ENCODE results near the gene TAS1R3. TPM values are rescaled to one million over a fixed set of nuclear protein-coding genes. Genes with fewer than 3 reads are reported as not detected.

TAS1R3 gene
- polyA plus RNA-seq, 1 donor from 2014 or later = 1.0 TPM

GRCh38 chr1:1282998-1283397 is 48.1 kb upstream of the TAS1R3 start:
- H3K9me2 ChIP-seq (ENCODE audit: insufficient read depth, low read length) = no peaks in the 10 kb centered on the region
- no peaks in the 10 kb centered on the region for H3K36me3 ChIP-seq (ENCODE audit: insufficient read depth, low read length)
- no peaks in the 10 kb centered on the region for H3F3A ChIP-seq (ENCODE audit: insufficient read depth, low read length, poor library complexity, severe bottlenecking)
- H3K9ac ChIP-seq (ENCODE audit: low read length) = no peak overlapping the region
- no peaks in the 10 kb centered on the region for H3K9me3 ChIP-seq (ENCODE audit: low read length)
- no peaks in the 10 kb centered on the region for H3K79me2 ChIP-seq (replicated peaks; ENCODE audit: insufficient read depth, low read length)
- TF ChIP-seq EZH2 (IDR thresholded peaks at IDR 0.05; ENCODE audit: borderline replicate concordance, insufficient read depth, low read length, poor library complexity, severe bottlenecking) = no peak
- no peak overlapping the region for H3K27ac ChIP-seq (ENCODE audit: low read length)
- H2AFZ ChIP-seq (ENCODE audit: low read depth, low read length) = no peak overlapping the region
- H4K20me1 ChIP-seq (ENCODE audit: insufficient read depth) = no peaks in the 10 kb centered on the region
- H3K27me3 ChIP-seq (ENCODE audit: insufficient read depth, low read depth, low read length) = no peaks in the 10 kb centered on the region
- H3K4me3 ChIP-seq (ENCODE audit: low read length) = no peak overlapping the region
- no peak overlapping the region for H3K4me2 ChIP-seq (ENCODE audit: low read length)

- H3K27ac ChIP-seq (ENCODE audit: low read length) = no peak overlapping the region
- H3K9me3 ChIP-seq (ENCODE audit: low read length) = no peaks in the 10 kb centered on the region
- no peaks in the 10 kb centered on the region for H4K20me1 ChIP-seq (ENCODE audit: insufficient read depth)
- H3K79me2 ChIP-seq (replicated peaks; ENCODE audit: insufficient read depth, low read length) = no peaks in the 10 kb centered on the region
- H3K4me3 ChIP-seq (ENCODE audit: low read length) = no peak overlapping the region
- no peaks in the 10 kb centered on the region for H3F3A ChIP-seq (ENCODE audit: insufficient read depth, low read length, poor library complexity, severe bottlenecking)
- H3K36me3 ChIP-seq (ENCODE audit: insufficient read depth, low read length) = no peaks in the 10 kb centered on the region
- H3K27me3 ChIP-seq (ENCODE audit: insufficient read depth, low read depth, low read length) = no peaks in the 10 kb centered on the region
- TF ChIP-seq EZH2 (IDR thresholded peaks at IDR 0.05; ENCODE audit: borderline replicate concordance, insufficient read depth, low read length, poor library complexity, severe bottlenecking) (no peak), MXI1 (conservative IDR thresholded peaks at IDR 0.05; ENCODE audit: poor library complexity, severe bottlenecking) (no peak), EP300 (conservative IDR thresholded peaks at IDR 0.05; ENCODE audit: poor library complexity, severe bottlenecking) (no peak)
- H3K9me2 ChIP-seq (ENCODE audit: insufficient read depth, low read length) = no peaks in the 10 kb centered on the region
- no peak overlapping the region for H3K9ac ChIP-seq (ENCODE audit: low read length)
- no peak overlapping the region for H2AFZ ChIP-seq (ENCODE audit: low read depth, low read length)
- no peak overlapping the region for H3K4me2 ChIP-seq (ENCODE audit: low read length)
These were observed 47.3 kb upstream of the TAS1R3 start for GRCh38 chr1:1283821-1284220.

DNA sequence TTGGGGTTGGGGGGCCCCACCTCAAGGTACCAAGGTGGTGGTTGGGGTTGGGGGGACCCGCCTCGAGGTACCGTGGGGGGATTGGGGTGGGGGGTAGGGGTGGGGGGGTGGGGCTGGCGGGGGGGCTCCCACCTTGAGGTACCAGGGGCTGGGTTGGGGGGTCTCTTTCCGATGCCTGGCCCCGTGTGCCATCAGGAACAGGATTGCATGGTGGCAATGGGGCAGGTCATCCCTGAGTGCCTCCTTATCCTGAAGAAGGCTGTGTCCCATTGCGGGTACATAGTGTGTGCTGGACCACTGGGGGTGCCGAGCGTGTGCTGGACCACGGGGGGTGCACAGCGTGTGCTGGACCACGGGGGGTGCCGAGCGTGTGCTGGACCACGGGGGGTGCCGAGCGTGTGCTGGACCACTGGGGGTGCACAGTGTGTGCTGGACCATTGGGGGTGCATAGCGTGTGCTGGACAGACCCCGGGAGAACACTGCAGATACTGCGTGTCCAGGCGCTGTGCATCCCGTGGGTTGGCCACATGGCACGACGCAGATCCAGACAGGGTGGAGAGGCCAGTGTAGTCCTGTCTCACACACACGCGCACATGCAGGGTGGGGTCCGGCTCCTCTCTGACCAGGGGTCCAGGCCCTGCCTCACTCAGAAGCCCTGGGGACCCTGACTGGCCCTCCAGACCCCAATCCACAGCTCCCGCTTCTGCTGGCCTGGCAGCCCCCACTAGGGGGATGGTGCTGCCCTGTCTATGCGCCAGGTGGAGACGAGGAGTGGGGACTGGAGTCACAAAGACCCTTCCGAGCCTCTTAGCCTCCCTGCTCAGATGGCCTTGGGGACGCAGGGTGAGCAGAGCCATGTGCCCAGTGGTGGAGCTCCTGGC is 46.6 kb upstream of the TAS1R3 start:
- TF ChIP-seq, protein P1, sequence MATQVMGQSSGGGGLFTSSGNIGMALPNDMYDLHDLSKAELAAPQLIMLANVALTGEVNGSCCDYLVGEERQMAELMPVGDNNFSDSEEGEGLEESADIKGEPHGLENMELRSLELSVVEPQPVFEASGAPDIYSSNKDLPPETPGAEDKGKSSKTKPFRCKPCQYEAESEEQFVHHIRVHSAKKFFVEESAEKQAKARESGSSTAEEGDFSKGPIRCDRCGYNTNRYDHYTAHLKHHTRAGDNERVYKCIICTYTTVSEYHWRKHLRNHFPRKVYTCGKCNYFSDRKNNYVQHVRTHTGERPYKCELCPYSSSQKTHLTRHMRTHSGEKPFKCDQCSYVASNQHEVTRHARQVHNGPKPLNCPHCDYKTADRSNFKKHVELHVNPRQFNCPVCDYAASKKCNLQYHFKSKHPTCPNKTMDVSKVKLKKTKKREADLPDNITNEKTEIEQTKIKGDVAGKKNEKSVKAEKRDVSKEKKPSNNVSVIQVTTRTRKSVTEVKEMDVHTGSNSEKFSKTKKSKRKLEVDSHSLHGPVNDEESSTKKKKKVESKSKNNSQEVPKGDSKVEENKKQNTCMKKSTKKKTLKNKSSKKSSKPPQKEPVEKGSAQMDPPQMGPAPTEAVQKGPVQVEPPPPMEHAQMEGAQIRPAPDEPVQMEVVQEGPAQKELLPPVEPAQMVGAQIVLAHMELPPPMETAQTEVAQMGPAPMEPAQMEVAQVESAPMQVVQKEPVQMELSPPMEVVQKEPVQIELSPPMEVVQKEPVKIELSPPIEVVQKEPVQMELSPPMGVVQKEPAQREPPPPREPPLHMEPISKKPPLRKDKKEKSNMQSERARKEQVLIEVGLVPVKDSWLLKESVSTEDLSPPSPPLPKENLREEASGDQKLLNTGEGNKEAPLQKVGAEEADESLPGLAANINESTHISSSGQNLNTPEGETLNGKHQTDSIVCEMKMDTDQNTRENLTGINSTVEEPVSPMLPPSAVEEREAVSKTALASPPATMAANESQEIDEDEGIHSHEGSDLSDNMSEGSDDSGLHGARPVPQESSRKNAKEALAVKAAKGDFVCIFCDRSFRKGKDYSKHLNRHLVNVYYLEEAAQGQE (IDR thresholded peaks at IDR 0.05; ENCODE audit: borderline replicate concordance) = no peak
- TF ChIP-seq SMC3 (conservative IDR thresholded peaks at IDR 0.05; ENCODE audit: poor library complexity) (no peak), MXI1 (conservative IDR thresholded peaks at IDR 0.05; ENCODE audit: poor library complexity, severe bottlenecking) (no peak), TAF1 (IDR thresholded peaks at IDR 0.05; ENCODE audit: low read depth) (no peak), EZH2 (IDR thresholded peaks at IDR 0.05; ENCODE audit: borderline replicate concordance, insufficient read depth, low read length, poor library complexity, severe bottlenecking) (no peak)
- TF ChIP-seq, protein P2, sequence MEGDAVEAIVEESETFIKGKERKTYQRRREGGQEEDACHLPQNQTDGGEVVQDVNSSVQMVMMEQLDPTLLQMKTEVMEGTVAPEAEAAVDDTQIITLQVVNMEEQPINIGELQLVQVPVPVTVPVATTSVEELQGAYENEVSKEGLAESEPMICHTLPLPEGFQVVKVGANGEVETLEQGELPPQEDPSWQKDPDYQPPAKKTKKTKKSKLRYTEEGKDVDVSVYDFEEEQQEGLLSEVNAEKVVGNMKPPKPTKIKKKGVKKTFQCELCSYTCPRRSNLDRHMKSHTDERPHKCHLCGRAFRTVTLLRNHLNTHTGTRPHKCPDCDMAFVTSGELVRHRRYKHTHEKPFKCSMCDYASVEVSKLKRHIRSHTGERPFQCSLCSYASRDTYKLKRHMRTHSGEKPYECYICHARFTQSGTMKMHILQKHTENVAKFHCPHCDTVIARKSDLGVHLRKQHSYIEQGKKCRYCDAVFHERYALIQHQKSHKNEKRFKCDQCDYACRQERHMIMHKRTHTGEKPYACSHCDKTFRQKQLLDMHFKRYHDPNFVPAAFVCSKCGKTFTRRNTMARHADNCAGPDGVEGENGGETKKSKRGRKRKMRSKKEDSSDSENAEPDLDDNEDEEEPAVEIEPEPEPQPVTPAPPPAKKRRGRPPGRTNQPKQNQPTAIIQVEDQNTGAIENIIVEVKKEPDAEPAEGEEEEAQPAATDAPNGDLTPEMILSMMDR (IDR thresholded peaks at IDR 0.05; ENCODE audit: poor library complexity, severe bottlenecking) = no peak
- Histone ChIP-seq H3K79me2 (replicated peaks; ENCODE audit: insufficient read depth, low read length) (no peaks in the 10 kb centered on the region), H3F3A (ENCODE audit: insufficient read depth, low read length, poor library complexity, severe bottlenecking) (no peaks in the 10 kb centered on the region), H2AFZ (ENCODE audit: low read depth, low read length) (no peak overlapping the region), H3K27ac (ENCODE audit: low read length) (no peak overlapping the region), H3K27me3 (ENCODE audit: insufficient read depth, low read depth, low read length) (no peaks in the 10 kb centered on the region), H3K36me3 (ENCODE audit: insufficient read depth, low read length) (no peaks in the 10 kb centered on the region), H3K9me2 (ENCODE audit: insufficient read depth, low read length) (no peaks in the 10 kb centered on the region), H3K9ac (ENCODE audit: low read length) (no peak overlapping the region), H3K4me3 (ENCODE audit: low read length) (no peak overlapping the region), H3K9me3 (ENCODE audit: low read length) (no peaks in the 10 kb centered on the region), H3K4me2 (ENCODE audit: low read length) (no peak overlapping the region), H4K20me1 (ENCODE audit: insufficient read depth) (no peaks in the 10 kb centered on the region)

Data from neural cell (in vitro differentiated cells).